Right lobe of liver (tissue), 4 donors: ENCODE data around the gene FAM9A.

Source experiments
- CTCF ChIP-seq, 4 donors: fragments of 200-600 bp in 3 of 4; fragments of 450-650 bp in 1 of 4; IDR thresholded peaks; one replicate each; pipeline versions ENCODE4 v1.5.1 to v1.8.0; 2016 to 2022; ENCODE audit warnings: antibody characterized with exemption in 4 of 4, mild to moderate bottlenecking in 2 of 4
- POLR2A ChIP-seq: fragments of 450-650 bp; IDR thresholded peaks from one replicate; pipeline ENCODE4 v1.6.1; 2017; ENCODE audit warnings: antibody characterized with exemption, mild to moderate bottlenecking
- donor health status: DM: no; HTN: no; CAD: no.
- donor health status: DM: no; HTN: no; CAD: no.
- donor health status: DM: no; HTN: yes; CAD: no.

GRCh38 chrX:8773117-8773516 lies 28.1 kb downstream of the FAM9A start:
- TF ChIP-seq CTCF (IDR thresholded peaks at IDR 0.05) (no peak), POLR2A (no peak)
